Measurements from ENCODE around the gene PGLYRP1.

The PGLYRP1 gene

GRCh38 chr19:46042252-46042883, 19.5 kb upstream of the PGLYRP1 start:
- no peak for TF ChIP-seq CTCF (IDR thresholded peaks at IDR 0.05; ENCODE audit: low read depth, low read length)
- no peak overlapping the region for H3K4me3 ChIP-seq (ENCODE audit: low read depth, low read length)

GRCh38 chr19:46040952-46041500, 18.2 kb upstream of the PGLYRP1 start, which contains the start of gene IGFL4:
TSS of gene IGFL4 (minus strand) at chr19:46041002. CDS start at chr19:46040962, 40 bp downstream.
- H3K4me3 ChIP-seq (ENCODE audit: low read depth, low read length) = no peak within 1 kb of the TSS
- TF ChIP-seq CTCF (IDR thresholded peaks at IDR 0.05; ENCODE audit: low read depth, low read length) = no peak

- H3K4me3 ChIP-seq (ENCODE audit: low read depth, low read length) = no peak overlapping the region
- no peak for TF ChIP-seq CTCF (IDR thresholded peaks at IDR 0.05; ENCODE audit: low read depth, low read length)
Observed at GRCh38 chr19:46040125-46040524, 17.3 kb upstream of the PGLYRP1 start.

- TF ChIP-seq CTCF (IDR thresholded peaks at IDR 0.05; ENCODE audit: low read depth, low read length) = no peak
- H3K4me3 ChIP-seq (ENCODE audit: low read depth, low read length) = no peak overlapping the region
Observed at GRCh38 chr19:46036744-46037128, 13.9 kb upstream of the PGLYRP1 start.

- TF ChIP-seq CTCF (IDR thresholded peaks at IDR 0.05; ENCODE audit: low read depth, low read length) = no peak
- no peak overlapping the region for H3K4me3 ChIP-seq (ENCODE audit: low read depth, low read length)
Observed at GRCh38 chr19:46035986-46036743, 13.3 kb upstream of the PGLYRP1 start.

GRCh38 chr19:46035546-46035945, 12.7 kb upstream of the PGLYRP1 start:
- H3K4me3 ChIP-seq (ENCODE audit: low read depth, low read length) = no peak overlapping the region
- no peak for TF ChIP-seq CTCF (IDR thresholded peaks at IDR 0.05; ENCODE audit: low read depth, low read length)

GRCh38 chr19:46033401-46033800, 10.5 kb upstream of the PGLYRP1 start:
- TF ChIP-seq CTCF (IDR thresholded peaks at IDR 0.05; ENCODE audit: low read depth, low read length) = no peak
- H3K4me3 ChIP-seq (ENCODE audit: low read depth, low read length) = no peak overlapping the region

Data from WI38 (cell line).